GM23338 (cell line): ENCODE measurements around the gene SEC16B. TPM values are rescaled to one million over a fixed set of nuclear protein-coding genes. Genes with fewer than 3 reads are reported as not detected.

ENCODE experiments used
- ATAC-seq: fragments of 200-7000 bp; cut with Tn5 transposase; 3 replicates; pipeline ENCODE4 v1.9.1; 2020
- DNase-seq: peaks from one replicate; pipeline ENCODE4 v3.0.0-alpha.2; 2015; ENCODE audit warnings: low spot score
- H2AFZ ChIP-seq: fragments of 200-600 bp; sonication (generic); 2 replicates; pipeline ENCODE4 v1.8.0; 2016; ENCODE audit warnings: antibody characterized with exemption, mild to moderate bottlenecking, moderate library complexity
- H3F3A ChIP-seq: fragments of 200-600 bp; sonication (generic); replicated peaks from 2 replicates; pipeline ENCODE4 v1.8.0; 2017; ENCODE audit warnings: antibody characterized with exemption, mixed run types, low read depth
- H3K27ac ChIP-seq: fragments of 200-600 bp; sonication (generic); 2 replicates; pipeline ENCODE4 v1.6.1; 2016; ENCODE audit warnings: low read depth
- H3K27me3 ChIP-seq: fragments of 200-600 bp; sonication (generic); 2 replicates; pipeline ENCODE4 v1.8.0; 2016; ENCODE audit warnings: mild to moderate bottlenecking, mixed run types, moderate library complexity; ENCODE audit not compliant: insufficient read depth
- H3K36me3 ChIP-seq: fragments of 200-600 bp; sonication (generic); 2 replicates; pipeline ENCODE4 v1.8.0; 2016; ENCODE audit warnings: mild to moderate bottlenecking; ENCODE audit not compliant: insufficient read depth
- H3K4me1 ChIP-seq: fragments of 200-600 bp; sonication (generic); 2 replicates; pipeline ENCODE4 v1.8.0; 2016; ENCODE audit warnings: mild to moderate bottlenecking, moderate library complexity; ENCODE audit not compliant: insufficient read depth
- H3K4me2 ChIP-seq: fragments of 200-600 bp; sonication (generic); 2 replicates; pipeline ENCODE4 v1.7.1; 2017; ENCODE audit warnings: mixed run types
- H3K4me3 ChIP-seq: fragments of 200-600 bp; sonication (generic); 2 replicates; pipeline ENCODE4 v1.6.1; 2016; ENCODE audit warnings: mixed run types
- H3K79me2 ChIP-seq: fragments of 200-600 bp; sonication (generic); replicated peaks from 2 replicates; pipeline ENCODE4 v1.8.0; 2017; ENCODE audit warnings: mild to moderate bottlenecking; ENCODE audit not compliant: insufficient read depth
- H3K9me2 ChIP-seq: fragments of 200-600 bp; sonication (generic); 2 replicates; pipeline ENCODE4 v1.8.0; 2017; ENCODE audit not compliant: insufficient read depth
- H4K20me1 ChIP-seq: fragments of 200-600 bp; sonication (generic); replicated peaks from 2 replicates; pipeline ENCODE4 v1.8.0; 2017; ENCODE audit warnings: mild to moderate bottlenecking; ENCODE audit not compliant: insufficient read depth
- H3K27ac Mint-ChIP-seq: 2 replicates; pipeline ENCODE4 v1.8.0; 2020; ENCODE audit warnings: inconsistent platforms, mild to moderate bottlenecking, moderate library complexity, mixed read lengths
- H3K27me3 Mint-ChIP-seq: 3 replicates; pipeline ENCODE4 v1.8.0; 2022; ENCODE audit warnings: low read depth, mild to moderate bottlenecking, moderate library complexity, mixed read lengths, inconsistent platforms; ENCODE audit not compliant: insufficient read depth, poor library complexity
- H3K36me3 Mint-ChIP-seq: 3 replicates; pipeline ENCODE4 v1.8.0; 2021; ENCODE audit warnings: low read depth, mild to moderate bottlenecking, inconsistent platforms, moderate library complexity, mixed read lengths
- H3K4me1 Mint-ChIP-seq: 3 replicates; pipeline ENCODE4 v1.8.0; 2020; ENCODE audit warnings: mild to moderate bottlenecking, inconsistent platforms, mixed read lengths
- H3K4me3 Mint-ChIP-seq: 3 replicates; pipeline ENCODE4 v1.8.0; 2021; ENCODE audit warnings: moderate library complexity, mild to moderate bottlenecking, inconsistent platforms, mixed read lengths
- H3K9me3 Mint-ChIP-seq: 3 replicates; pipeline ENCODE4 v1.8.0; 2020; ENCODE audit warnings: moderate library complexity, mild to moderate bottlenecking, inconsistent platforms, mixed read lengths
- EZH2 ChIP-seq: fragments of 200-600 bp; sonication (generic); IDR thresholded peaks from one replicate; pipeline ENCODE4 v1.8.0; 2017; ENCODE audit warnings: antibody characterized with exemption, mild to moderate bottlenecking, low read depth; ENCODE audit not compliant: unreplicated experiment
- EZH2phosphoT487 ChIP-seq: fragments of 200-600 bp; sonication (generic); IDR thresholded peaks from one replicate; pipeline ENCODE4 v1.8.1; 2018; ENCODE audit warnings: antibody characterized with exemption; ENCODE audit not compliant: unreplicated experiment
- NANOG ChIP-seq: IDR thresholded peaks from 2 replicates; pipeline ENCODE4 v1.6.1; 2016; ENCODE audit warnings: antibody characterized with exemption, borderline replicate concordance
- POLR2AphosphoS5 ChIP-seq: IDR thresholded peaks from 2 replicates; pipeline ENCODE4 v1.6.1; 2016; ENCODE audit warnings: antibody characterized with exemption, low read depth
- STAT1 ChIP-seq: IDR thresholded peaks from one replicate; pipeline ENCODE4 v1.6.1; 2016; ENCODE audit warnings: antibody characterized with exemption; ENCODE audit not compliant: unreplicated experiment
- ZNF331 ChIP-seq: fragments of 250-450 bp; sonication (Bioruptor Pico); IDR thresholded peaks from 2 replicates; pipeline ENCODE4 v1.5.0; 2020; ENCODE audit warnings: low read depth, mild to moderate bottlenecking, moderate library complexity
- polyA plus RNA-seq: library from polyadenylated mRNA; unstranded; fragments of >200 nt; fragmentation: Nextera tagmentation; extraction: Ambion mirVana; gene quantifications from 2 replicates; pipeline ENCODE4 v1.2.1, GENCODE V29; 2016
- total RNA-seq: library from RNA; depleted of rRNA; stranded (reverse); fragments of >200 nt; shearing (Covaris generic); gene quantifications from 2 replicates; pipeline ENCODE4 v1.2.3, GENCODE V29; 2014
- TF ChIP-seq, protein P1 (sequence below), 2 experiments: fragments of 200-600 bp in 1 of 2; sonication (generic) in 1 of 2; conservative IDR thresholded peaks; 2 replicates each; pipeline versions ENCODE4 v1.5.1 to v1.6.1; 2016 to 2017; ENCODE audit warnings: antibody characterized with exemption in 2 of 2, low read depth in 2 of 2, mild to moderate bottlenecking in 2 of 2, moderate library complexity in 1 of 2
- TF ChIP-seq, protein P2 (sequence below): IDR thresholded peaks from 2 replicates; pipeline ENCODE4 v1.6.1; 2016; ENCODE audit warnings: antibody characterized with exemption
- TF ChIP-seq, protein P3 (sequence below): fragments of 250-450 bp; sonication (Bioruptor Pico); IDR thresholded peaks from 2 replicates; pipeline ENCODE4 v1.5.0; 2020; ENCODE audit warnings: mild to moderate bottlenecking, moderate library complexity

Gene SEC16B
- total and polyA plus RNA-seq, 2 experiments from 2014 or later, result 0.29 to 1.2 TPM

DNA sequence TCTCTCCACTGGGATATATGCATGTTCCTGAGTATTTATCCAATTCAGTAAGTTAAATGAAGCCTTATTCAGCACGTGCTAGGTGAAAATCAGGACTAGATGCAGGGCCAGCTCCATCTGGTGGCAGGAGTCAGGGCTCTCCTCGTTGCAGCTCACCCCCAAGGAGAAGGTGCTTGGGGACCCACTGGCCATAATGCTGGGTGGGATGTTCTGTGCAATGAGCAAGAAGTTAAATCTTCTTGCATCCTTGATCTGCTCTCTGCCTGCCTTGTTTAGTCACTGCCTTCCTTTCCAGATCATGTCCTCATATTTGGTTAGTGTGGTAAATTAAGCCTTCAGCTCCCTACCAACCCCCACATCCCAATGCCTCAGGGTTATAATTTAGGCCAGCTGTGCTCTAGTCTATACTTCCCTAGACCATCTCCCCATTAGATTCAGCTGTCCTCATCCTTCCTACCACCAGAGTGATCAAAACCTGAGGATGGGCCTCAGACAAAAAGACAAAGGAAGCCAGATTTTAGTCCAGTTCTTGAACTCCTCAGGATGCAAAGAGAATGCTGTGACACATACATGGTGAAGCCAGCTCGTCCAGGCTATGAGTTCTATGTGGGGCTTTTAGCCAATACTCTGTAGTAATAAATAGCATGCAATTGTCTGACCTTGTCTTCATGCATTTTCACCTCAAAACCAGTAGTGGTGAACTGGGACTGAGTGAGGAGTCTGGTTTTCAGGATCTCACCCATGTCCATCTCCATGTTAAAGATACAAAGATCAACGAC lies 55.9 kb downstream of the SEC16B start:
- no peak for TF ChIP-seq ZNF331 (CRISPR knock-in tag)
- TF ChIP-seq POLR2AphosphoS5, result no peak
- TF ChIP-seq, protein P1, sequence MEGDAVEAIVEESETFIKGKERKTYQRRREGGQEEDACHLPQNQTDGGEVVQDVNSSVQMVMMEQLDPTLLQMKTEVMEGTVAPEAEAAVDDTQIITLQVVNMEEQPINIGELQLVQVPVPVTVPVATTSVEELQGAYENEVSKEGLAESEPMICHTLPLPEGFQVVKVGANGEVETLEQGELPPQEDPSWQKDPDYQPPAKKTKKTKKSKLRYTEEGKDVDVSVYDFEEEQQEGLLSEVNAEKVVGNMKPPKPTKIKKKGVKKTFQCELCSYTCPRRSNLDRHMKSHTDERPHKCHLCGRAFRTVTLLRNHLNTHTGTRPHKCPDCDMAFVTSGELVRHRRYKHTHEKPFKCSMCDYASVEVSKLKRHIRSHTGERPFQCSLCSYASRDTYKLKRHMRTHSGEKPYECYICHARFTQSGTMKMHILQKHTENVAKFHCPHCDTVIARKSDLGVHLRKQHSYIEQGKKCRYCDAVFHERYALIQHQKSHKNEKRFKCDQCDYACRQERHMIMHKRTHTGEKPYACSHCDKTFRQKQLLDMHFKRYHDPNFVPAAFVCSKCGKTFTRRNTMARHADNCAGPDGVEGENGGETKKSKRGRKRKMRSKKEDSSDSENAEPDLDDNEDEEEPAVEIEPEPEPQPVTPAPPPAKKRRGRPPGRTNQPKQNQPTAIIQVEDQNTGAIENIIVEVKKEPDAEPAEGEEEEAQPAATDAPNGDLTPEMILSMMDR (conservative IDR thresholded peaks at IDR 0.05; ENCODE audit: low read depth in 2 of 2), result peak; percentile 82 to 90
- no peak overlapping the region for H3K27ac ChIP-seq
- no peak overlapping the region for H3K4me3 ChIP-seq
- Mint-ChIP-seq H3K4me1 (peaks cover 5% of the 10 kb centered on the region), H3K4me3 (no peak overlapping the region), H3K36me3 (no peaks in the 10 kb centered on the region), H3K27ac (no peak overlapping the region), H3K27me3 (peaks cover 4% of the 10 kb centered on the region), H3K9me3 (no peaks in the 10 kb centered on the region; the same call in 2 of the 3 replicates)
- peak; percentile 90 for ATAC-seq
- H2AFZ ChIP-seq, result no peak overlapping the region
- H3K79me2 ChIP-seq, result no peaks in the 10 kb centered on the region
- no peaks in the 10 kb centered on the region for H4K20me1 ChIP-seq
- H3F3A ChIP-seq, result no peaks in the 10 kb centered on the region
- no peaks in the 10 kb centered on the region for H3K27me3 ChIP-seq
- no peaks in the 10 kb centered on the region for H3K36me3 ChIP-seq
- no peaks in the 10 kb centered on the region; the same call in 1 of the 2 replicates for H3K4me1 ChIP-seq
- peak; percentile 72 for DNase-seq
- no peak overlapping the region for H3K4me2 ChIP-seq
- peaks cover 10% of the 10 kb centered on the region; the same call in 1 of the 2 replicates for H3K9me2 ChIP-seq

DNA sequence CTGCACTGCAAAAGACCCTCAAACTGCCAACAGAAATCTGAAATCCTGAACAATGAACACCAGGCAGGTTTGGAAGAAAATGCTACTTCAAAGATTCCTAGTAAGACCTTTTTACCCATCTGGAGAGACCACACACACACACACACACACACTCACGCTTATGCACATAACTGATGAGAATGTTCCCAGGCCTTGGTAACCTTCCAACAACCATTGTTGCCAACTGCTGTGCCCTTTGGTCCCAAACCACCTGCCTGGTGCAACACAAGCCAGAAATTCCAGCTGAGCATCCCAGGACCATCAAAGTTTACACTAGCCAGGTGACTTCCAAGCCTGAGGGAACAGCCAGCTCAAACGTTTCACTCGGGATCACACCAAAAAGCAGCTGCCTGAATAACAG lies 56.9 kb downstream of the SEC16B start:
- Histone ChIP-seq H3K4me2 (no peak overlapping the region), H4K20me1 (no peaks in the 10 kb centered on the region), H3K36me3 (no peaks in the 10 kb centered on the region), H3K4me1 (no peaks in the 10 kb centered on the region), H3K27ac (no peak overlapping the region), H3K4me3 (no peak overlapping the region), H3K79me2 (no peaks in the 10 kb centered on the region), H3K9me2 (peaks cover 10% of the 10 kb centered on the region; the same call in 1 of the 2 replicates), H2AFZ (no peak overlapping the region), H3K27me3 (no peaks in the 10 kb centered on the region), H3F3A (no peaks in the 10 kb centered on the region)
- Mint-ChIP-seq H3K4me3 (no peak overlapping the region), H3K9me3 (no peaks in the 10 kb centered on the region; the same call in 2 of the 3 replicates), H3K36me3 (no peaks in the 10 kb centered on the region), H3K4me1 (peaks cover 5% of the 10 kb centered on the region), H3K27me3 (peaks cover 4% of the 10 kb centered on the region), H3K27ac (no peak overlapping the region)
- ATAC-seq (no peak), DNase-seq (peak; percentile 17)
- TF ChIP-seq, protein P2, sequence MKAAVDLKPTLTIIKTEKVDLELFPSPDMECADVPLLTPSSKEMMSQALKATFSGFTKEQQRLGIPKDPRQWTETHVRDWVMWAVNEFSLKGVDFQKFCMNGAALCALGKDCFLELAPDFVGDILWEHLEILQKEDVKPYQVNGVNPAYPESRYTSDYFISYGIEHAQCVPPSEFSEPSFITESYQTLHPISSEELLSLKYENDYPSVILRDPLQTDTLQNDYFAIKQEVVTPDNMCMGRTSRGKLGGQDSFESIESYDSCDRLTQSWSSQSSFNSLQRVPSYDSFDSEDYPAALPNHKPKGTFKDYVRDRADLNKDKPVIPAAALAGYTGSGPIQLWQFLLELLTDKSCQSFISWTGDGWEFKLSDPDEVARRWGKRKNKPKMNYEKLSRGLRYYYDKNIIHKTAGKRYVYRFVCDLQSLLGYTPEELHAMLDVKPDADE, result no peak
- TF ChIP-seq, protein P1 (conservative IDR thresholded peaks at IDR 0.05; ENCODE audit: low read depth in 2 of 2), result no peak
- no peak for TF ChIP-seq NANOG
- no peak for TF ChIP-seq POLR2AphosphoS5
- TF ChIP-seq EZH2, result no peak
- TF ChIP-seq, protein P3, sequence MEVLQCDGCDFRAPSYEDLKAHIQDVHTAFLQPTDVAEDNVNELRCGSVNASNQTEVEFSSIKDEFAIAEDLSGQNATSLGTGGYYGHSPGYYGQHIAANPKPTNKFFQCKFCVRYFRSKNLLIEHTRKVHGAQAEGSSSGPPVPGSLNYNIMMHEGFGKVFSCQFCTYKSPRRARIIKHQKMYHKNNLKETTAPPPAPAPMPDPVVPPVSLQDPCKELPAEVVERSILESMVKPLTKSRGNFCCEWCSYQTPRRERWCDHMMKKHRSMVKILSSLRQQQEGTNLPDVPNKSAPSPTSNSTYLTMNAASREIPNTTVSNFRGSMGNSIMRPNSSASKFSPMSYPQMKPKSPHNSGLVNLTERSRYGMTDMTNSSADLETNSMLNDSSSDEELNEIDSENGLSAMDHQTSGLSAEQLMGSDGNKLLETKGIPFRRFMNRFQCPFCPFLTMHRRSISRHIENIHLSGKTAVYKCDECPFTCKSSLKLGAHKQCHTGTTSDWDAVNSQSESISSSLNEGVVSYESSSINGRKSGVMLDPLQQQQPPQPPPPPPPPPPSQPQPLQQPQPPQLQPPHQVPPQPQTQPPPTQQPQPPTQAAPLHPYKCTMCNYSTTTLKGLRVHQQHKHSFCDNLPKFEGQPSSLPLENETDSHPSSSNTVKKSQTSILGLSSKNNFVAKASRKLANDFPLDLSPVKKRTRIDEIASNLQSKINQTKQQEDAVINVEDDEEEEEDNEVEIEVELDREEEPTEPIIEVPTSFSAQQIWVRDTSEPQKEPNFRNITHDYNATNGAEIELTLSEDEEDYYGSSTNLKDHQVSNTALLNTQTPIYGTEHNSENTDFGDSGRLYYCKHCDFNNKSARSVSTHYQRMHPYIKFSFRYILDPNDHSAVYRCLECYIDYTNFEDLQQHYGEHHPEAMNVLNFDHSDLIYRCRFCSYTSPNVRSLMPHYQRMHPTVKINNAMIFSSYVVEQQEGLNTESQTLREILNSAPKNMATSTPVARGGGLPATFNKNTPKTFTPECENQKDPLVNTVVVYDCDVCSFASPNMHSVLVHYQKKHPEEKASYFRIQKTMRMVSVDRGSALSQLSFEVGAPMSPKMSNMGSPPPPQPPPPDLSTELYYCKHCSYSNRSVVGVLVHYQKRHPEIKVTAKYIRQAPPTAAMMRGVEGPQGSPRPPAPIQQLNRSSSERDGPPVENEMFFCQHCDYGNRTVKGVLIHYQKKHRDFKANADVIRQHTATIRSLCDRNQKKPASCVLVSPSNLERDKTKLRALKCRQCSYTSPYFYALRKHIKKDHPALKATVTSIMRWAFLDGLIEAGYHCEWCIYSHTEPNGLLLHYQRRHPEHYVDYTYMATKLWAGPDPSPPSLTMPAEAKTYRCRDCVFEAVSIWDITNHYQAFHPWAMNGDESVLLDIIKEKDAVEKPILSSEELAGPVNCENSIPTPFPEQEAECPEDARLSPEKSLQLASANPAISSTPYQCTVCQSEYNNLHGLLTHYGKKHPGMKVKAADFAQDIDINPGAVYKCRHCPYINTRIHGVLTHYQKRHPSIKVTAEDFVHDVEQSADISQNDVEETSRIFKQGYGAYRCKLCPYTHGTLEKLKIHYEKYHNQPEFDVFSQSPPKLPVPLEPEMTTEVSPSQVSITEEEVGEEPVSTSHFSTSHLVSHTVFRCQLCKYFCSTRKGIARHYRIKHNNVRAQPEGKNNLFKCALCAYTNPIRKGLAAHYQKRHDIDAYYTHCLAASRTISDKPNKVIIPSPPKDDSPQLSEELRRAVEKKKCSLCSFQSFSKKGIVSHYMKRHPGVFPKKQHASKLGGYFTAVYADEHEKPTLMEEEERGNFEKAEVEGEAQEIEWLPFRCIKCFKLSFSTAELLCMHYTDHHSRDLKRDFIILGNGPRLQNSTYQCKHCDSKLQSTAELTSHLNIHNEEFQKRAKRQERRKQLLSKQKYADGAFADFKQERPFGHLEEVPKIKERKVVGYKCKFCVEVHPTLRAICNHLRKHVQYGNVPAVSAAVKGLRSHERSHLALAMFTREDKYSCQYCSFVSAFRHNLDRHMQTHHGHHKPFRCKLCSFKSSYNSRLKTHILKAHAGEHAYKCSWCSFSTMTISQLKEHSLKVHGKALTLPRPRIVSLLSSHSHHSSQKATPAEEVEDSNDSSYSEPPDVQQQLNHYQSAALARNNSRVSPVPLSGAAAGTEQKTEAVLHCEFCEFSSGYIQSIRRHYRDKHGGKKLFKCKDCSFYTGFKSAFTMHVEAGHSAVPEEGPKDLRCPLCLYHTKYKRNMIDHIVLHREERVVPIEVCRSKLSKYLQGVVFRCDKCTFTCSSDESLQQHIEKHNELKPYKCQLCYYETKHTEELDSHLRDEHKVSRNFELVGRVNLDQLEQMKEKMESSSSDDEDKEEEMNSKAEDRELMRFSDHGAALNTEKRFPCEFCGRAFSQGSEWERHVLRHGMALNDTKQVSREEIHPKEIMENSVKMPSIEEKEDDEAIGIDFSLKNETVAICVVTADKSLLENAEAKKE (CRISPR knock-in tag), result no peak
- no peak for TF ChIP-seq STAT1
- TF ChIP-seq EZH2phosphoT487, result no peak
